GM12873 (cell line): Measurements from ENCODE around the gene P3H3.

Source experiments
- TF ChIP-seq, protein P1 (sequence below): IDR thresholded peaks from 2 replicates; pipeline ENCODE4 v1.5.1; 2012; ENCODE audit warnings: low read depth, mild to moderate bottlenecking, moderate library complexity, low read length, control low read depth; ENCODE audit not compliant: insufficient read depth; ENCODE audit errors: missing control alignments

The P3H3 gene

DNA sequence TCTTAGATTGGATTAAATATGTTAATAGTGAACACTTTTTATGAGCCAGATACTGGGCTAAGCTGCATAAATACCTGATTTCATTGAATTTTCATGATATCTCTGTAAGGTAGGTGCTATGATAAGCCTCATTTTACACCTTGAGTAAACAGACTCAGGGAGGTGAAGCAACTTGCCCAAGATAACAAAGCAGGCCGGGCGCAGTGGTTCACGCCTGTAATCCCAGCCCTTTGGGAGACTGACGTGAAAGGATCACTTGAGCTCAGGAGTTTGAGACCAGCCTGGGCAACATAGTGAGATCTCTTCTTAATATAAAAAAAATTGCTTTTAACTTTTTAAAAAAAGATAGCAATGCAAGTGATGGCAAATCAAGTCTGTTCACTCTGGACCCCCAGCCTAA lies 13.9 kb downstream of the P3H3 start:
- TF ChIP-seq, protein P1, sequence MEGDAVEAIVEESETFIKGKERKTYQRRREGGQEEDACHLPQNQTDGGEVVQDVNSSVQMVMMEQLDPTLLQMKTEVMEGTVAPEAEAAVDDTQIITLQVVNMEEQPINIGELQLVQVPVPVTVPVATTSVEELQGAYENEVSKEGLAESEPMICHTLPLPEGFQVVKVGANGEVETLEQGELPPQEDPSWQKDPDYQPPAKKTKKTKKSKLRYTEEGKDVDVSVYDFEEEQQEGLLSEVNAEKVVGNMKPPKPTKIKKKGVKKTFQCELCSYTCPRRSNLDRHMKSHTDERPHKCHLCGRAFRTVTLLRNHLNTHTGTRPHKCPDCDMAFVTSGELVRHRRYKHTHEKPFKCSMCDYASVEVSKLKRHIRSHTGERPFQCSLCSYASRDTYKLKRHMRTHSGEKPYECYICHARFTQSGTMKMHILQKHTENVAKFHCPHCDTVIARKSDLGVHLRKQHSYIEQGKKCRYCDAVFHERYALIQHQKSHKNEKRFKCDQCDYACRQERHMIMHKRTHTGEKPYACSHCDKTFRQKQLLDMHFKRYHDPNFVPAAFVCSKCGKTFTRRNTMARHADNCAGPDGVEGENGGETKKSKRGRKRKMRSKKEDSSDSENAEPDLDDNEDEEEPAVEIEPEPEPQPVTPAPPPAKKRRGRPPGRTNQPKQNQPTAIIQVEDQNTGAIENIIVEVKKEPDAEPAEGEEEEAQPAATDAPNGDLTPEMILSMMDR = no peak

DNA sequence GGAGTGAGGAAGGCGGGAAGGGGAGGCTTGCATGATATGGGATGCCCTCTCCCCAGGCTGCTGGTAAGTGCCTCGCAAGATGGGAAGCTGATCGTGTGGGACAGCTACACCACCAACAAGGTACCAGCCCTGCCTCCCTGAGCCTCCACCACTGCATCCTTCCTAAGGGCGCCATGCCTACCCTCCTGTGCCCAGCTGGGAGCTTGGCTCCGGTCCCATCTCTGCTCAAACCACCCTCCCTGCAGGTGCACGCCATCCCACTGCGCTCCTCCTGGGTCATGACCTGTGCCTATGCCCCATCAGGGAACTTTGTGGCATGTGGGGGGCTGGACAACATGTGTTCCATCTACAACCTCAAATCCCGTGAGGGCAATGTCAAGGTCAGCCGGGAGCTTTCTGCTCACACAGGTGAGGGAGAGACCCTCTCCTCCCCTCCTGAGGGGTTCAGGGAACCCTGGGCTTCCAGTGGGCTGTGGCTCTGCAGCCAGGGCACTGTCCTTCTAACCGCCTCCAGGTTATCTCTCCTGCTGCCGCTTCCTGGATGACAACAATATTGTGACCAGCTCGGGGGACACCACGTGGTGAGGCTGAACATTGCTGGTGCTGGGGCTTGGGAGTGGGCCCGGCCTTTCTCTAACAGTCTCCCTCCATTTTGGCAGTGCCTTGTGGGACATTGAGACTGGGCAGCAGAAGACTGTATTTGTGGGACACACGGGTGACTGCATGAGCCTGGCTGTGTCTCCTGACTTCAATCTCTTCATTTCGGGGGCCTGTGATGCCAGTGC lies 15.1 kb downstream of the P3H3 start:
- TF ChIP-seq, protein P1 = no peak

DNA sequence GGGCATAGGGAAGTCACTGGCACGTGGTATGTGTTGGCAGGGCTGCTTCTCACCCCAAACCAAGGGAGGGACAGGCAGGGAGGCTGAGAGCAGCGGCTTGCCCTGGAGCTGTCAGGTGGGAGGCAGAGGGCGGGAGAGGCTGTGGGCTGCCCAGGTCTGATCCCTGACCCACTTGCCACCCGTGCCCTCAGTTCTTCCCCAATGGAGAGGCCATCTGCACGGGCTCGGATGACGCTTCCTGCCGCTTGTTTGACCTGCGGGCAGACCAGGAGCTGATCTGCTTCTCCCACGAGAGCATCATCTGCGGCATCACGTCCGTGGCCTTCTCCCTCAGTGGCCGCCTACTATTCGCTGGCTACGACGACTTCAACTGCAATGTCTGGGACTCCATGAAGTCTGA lies 17.2 kb downstream of the P3H3 start:
- TF ChIP-seq, protein P1 = no peak

DNA sequence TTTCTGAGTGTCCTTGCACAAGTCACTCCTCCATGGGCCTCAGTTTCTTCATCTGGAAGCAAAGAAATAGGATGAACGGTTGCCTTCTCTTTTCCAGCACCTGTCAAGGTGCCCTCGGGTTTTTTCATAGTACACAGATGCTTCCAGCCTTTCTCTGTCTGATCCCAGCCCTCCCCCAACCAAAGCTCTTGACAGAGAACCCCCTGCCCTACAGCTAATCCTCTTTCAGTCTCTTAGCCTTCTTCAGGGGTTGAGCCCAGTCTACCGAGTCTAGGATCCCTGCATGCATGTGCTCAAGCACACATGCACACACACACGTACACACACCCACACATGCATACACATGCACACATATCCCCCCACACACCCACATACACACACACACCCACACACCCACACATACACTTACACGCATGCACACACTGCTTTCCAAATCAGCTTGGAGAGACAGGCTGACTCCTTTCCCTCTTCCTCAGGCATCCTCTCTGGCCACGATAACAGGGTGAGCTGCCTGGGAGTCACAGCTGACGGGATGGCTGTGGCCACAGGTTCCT lies 18.2 kb downstream of the P3H3 start:
- TF ChIP-seq, protein P1 = no peak

DNA sequence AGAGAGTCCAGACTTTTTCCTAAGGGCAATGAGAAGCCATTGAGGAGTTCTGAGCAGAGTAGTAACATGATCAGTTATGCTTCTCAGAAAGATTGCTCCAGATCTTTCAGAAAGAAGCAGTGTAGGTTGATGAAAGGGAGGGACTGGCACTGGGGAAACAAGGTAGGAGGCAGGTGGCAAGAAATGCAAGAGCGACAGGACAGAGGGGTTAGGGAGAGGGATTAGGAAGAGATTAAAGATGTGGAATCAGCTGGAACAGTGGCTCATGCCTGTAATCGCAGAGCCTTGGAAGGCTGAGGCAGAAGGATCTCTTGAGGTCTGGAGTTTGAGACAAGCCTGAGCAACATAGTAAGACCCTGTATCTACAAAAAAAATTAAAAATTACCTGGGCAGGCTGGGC lies 19.5 kb downstream of the P3H3 start:
- TF ChIP-seq, protein P1 = no peak

DNA sequence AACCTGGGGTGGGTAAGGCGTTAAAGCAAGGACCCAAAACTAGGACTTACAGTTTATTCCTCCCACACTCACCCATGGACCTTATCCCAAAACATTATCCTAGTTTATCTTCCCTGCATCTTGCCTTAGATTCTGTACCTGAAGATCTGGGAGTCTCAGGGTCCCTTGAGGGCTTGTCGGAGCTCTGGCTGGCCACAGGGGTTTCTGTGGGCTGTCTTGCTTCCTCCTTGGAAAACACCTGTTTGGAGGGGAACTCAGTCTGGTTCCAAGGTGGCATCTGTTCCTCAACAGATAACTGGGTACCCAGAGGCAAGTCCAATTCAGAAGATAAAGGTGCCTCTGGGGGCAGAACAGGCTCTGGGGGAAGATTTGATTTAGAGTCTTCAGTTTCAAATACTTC lies 21.2 kb downstream of the P3H3 start:
- TF ChIP-seq, protein P1 = no peak

DNA sequence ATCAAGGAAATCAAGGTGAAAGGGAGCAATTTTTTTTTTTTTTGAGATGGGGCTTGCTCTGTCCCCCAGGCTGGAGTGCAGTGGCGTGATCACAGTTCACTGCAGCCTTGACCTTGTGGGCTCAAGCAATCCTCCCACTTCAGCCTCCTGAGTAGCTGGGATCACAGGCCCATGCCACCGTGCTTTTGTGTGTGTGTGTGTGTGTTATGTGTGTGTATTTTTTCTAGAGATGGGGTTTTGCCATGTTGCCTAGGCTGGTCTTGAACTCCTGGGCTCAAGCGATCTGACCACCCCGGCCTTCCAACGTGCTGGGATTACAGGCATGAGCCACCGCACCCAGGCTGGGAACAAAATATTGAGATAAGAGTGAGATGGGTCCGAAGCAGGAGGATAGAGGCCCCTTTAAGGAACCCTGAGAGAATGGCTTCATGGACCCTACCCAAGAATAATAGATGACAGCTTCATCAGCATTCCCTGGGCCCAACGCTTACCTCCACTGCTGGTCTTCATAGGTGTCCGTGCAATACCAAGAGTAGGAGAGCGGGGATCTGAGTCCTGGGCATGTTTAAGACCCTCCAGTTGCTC lies 21.9 kb downstream of the P3H3 start:
- TF ChIP-seq, protein P1 = no peak
